CMK (cell line): ENCODE results near the gene WASL.
"Not testable (repeated sequence)": the region's sequence is repeated elsewhere in the genome, so short reads cannot be mapped to it uniquely, and the experiment has no call there.

Source experiments
- DNase-seq: peaks from one replicate; pipeline ENCODE4 v3.0.0-alpha.2; 2010; ENCODE audit warnings: low read depth

Gene WASL

GRCh38 chr7:123732413-123733091 lies 16.3 kb downstream of the WASL start:
- DNase-seq: no peak

GRCh38 chr7:123729218-123729578 lies 19.6 kb downstream of the WASL start:
- no peak for DNase-seq

- DNase-seq: no peak
These were observed 21.5 kb downstream of the WASL start for GRCh38 chr7:123727071-123727837.

- no peak for DNase-seq
These were observed 23.1 kb downstream of the WASL start for GRCh38 chr7:123725586-123726171.

GRCh38 chr7:123724817-123725253 lies 24.0 kb downstream of the WASL start:
- DNase-seq: no peak

GRCh38 chr7:123723913-123724312 lies 24.9 kb downstream of the WASL start:
- no peak for DNase-seq

- not testable (repeated sequence) for DNase-seq
These were observed 28.3 kb downstream of the WASL start for GRCh38 chr7:123720527-123720926.

GRCh38 chr7:123719197-123719721 lies 29.5 kb downstream of the WASL start:
- no peak for DNase-seq

- DNase-seq: no peak
These were observed 30.0 kb downstream of the WASL start for GRCh38 chr7:123718773-123719172.

GRCh38 chr7:123717689-123718088 lies 31.1 kb downstream of the WASL start:
- no peak for DNase-seq

GRCh38 chr7:123716877-123717276 lies 31.9 kb downstream of the WASL start:
- DNase-seq: no peak

GRCh38 chr7:123715799-123716198 lies 33.0 kb downstream of the WASL start:
- no peak for DNase-seq

- no peak for DNase-seq
These were observed 33.6 kb downstream of the WASL start for GRCh38 chr7:123715198-123715597.

- no peak for DNase-seq
These were observed 34.3 kb downstream of the WASL start for GRCh38 chr7:123714296-123715080.

- no peak for DNase-seq
These were observed 36.2 kb downstream of the WASL start for GRCh38 chr7:123712619-123713018.

GRCh38 chr7:123711832-123712293 lies 36.9 kb downstream of the WASL start:
- DNase-seq: no peak

GRCh38 chr7:123710683-123711082 lies 38.1 kb downstream of the WASL start:
- no peak for DNase-seq

- DNase-seq: no peak
These were observed 39.3 kb downstream of the WASL start for GRCh38 chr7:123709525-123709924.

GRCh38 chr7:123705211-123705901 lies 43.4 kb downstream of the WASL start:
- no peak for DNase-seq

- no peak for DNase-seq
These were observed 52.7 kb downstream of the WASL start for GRCh38 chr7:123695944-123696677.

GRCh38 chr7:123692471-123692877 lies 56.3 kb downstream of the WASL start:
- no peak for DNase-seq
